Omental fat pad (tissue), 4 donors: ENCODE results near the gene PLXNA4. TPM values are rescaled to one million over a fixed set of nuclear protein-coding genes. Genes with fewer than 3 reads are reported as not detected.

Source experiments
- ATAC-seq: fragments of 150-250 bp; one replicate; pipeline ENCODE4 v1.9.1; 2016; ENCODE audit warnings: mild to moderate bottlenecking, moderate library complexity; ENCODE audit not compliant: low FRiP score
- DNase-seq: peaks from one replicate; pipeline ENCODE4 v3.0.0-alpha.2; 2019; ENCODE audit warnings: low spot score
- CTCF ChIP-seq, 3 donors: fragments of 450-650 bp; IDR thresholded peaks; one replicate each; pipeline ENCODE4 v1.5.1; 2016 to 2017; ENCODE audit warnings: antibody characterized with exemption in 3 of 3, mild to moderate bottlenecking in 3 of 3, moderate library complexity in 2 of 3
- total RNA-seq, 4 donors: library from RNA; depleted of rRNA; stranded (reverse); fragments of >200 nt; gene quantifications; one replicate each; pipeline ENCODE4 v1.1.0, GENCODE V29; 2016

Gene PLXNA4
- total RNA-seq, 4 donors from 2014 or later = 31.4 to 111 (median 41.9) TPM

GRCh38 chr7:132402751-132403245 is 173.5 kb downstream of the PLXNA4 start:
- ATAC-seq (peak; percentile 78), DNase-seq (no peak)
- TF ChIP-seq CTCF (IDR thresholded peaks at IDR 0.05) = no peak

GRCh38 chr7:132402096-132402495 is 174.2 kb downstream of the PLXNA4 start:
- TF ChIP-seq CTCF (IDR thresholded peaks at IDR 0.05) = no peak
- ATAC-seq (no peak), DNase-seq (no peak)

GRCh38 chr7:132400561-132401142 is 175.6 kb downstream of the PLXNA4 start:
- ATAC-seq (peak; percentile 53), DNase-seq (no peak)
- no peak for TF ChIP-seq CTCF (IDR thresholded peaks at IDR 0.05)

GRCh38 chr7:132399367-132399766 is 176.9 kb downstream of the PLXNA4 start:
- DNase-seq = no peak
- ATAC-seq = no peak
- no peak for TF ChIP-seq CTCF (IDR thresholded peaks at IDR 0.05)

GRCh38 chr7:132398253-132398925 is 177.9 kb downstream of the PLXNA4 start:
- DNase-seq (no peak), ATAC-seq (no peak)

GRCh38 chr7:132397070-132397469 is 179.2 kb downstream of the PLXNA4 start:
- TF ChIP-seq CTCF (IDR thresholded peaks at IDR 0.05) = no peak
- no peak for DNase-seq
- ATAC-seq = no peak

More at GRCh38 chr7:132398253-132398925, 177.9 kb downstream of the PLXNA4 start:
- TF ChIP-seq CTCF (IDR thresholded peaks at IDR 0.05) = no peak

GRCh38 chr7:132395361-132395760 is 180.9 kb downstream of the PLXNA4 start:
- DNase-seq (no peak), ATAC-seq (no peak)
- no peak for TF ChIP-seq CTCF (IDR thresholded peaks at IDR 0.05)
